A375 (cell line): ENCODE results near the gene SH3BGRL2. TPM values are rescaled to one million over a fixed set of nuclear protein-coding genes. Genes with fewer than 3 reads are reported as not detected.

ENCODE experiments used
- total RNA-seq: library from RNA; depleted of rRNA; stranded (reverse); fragments of >200 nt; shearing (Covaris generic); gene quantifications from 2 replicates; pipeline ENCODE4 v1.2.3, GENCODE V29; 2014; rRNA removed

Gene SH3BGRL2
- 2.1 and 2.2 TPM in 2 replicates for total RNA-seq

GRCh38 chr6:79630883-79631692, at the start of gene SH3BGRL2:
Gene SH3BGRL2, plus strand, starts transcription at chr6:79631329. Its CDS starts 133 bp downstream, at chr6:79631462.

Other genes starting within 250 kb of the SH3BGRL2 start
- gene LCA5, start 93.9 kb upstream of the SH3BGRL2 start, total RNA-seq = 1.6 and 2.7 TPM in 2 replicates